Measurements from ENCODE around the gene CSTF1.

DNA sequence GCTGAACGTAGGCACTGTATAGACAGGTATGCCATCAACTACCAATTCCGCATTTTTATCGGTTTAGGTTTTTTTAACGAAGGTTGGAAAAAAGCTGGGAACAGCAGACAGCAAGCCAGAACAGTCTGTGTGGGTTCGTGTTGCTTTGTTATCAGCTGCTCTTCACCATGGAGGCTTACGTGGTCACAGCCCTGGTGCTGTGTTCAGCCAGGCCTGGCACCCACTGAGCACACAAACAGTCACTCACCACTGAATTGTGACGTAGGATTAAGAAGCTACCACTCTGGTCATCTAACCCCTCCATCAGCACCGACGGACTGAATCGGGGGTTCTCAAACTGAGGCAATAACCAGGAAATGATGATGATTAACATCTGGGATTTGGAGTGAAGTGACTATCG is 20.5 kb upstream of the CSTF1 start:
- TF ChIP-seq, protein P1, sequence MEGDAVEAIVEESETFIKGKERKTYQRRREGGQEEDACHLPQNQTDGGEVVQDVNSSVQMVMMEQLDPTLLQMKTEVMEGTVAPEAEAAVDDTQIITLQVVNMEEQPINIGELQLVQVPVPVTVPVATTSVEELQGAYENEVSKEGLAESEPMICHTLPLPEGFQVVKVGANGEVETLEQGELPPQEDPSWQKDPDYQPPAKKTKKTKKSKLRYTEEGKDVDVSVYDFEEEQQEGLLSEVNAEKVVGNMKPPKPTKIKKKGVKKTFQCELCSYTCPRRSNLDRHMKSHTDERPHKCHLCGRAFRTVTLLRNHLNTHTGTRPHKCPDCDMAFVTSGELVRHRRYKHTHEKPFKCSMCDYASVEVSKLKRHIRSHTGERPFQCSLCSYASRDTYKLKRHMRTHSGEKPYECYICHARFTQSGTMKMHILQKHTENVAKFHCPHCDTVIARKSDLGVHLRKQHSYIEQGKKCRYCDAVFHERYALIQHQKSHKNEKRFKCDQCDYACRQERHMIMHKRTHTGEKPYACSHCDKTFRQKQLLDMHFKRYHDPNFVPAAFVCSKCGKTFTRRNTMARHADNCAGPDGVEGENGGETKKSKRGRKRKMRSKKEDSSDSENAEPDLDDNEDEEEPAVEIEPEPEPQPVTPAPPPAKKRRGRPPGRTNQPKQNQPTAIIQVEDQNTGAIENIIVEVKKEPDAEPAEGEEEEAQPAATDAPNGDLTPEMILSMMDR (IDR thresholded peaks at IDR 0.05; ENCODE audit: control extremely low read depth in 1 of 3, insufficient read depth in 1 of 3, low read depth in 1 of 3, low read length in 3 of 3), result no peak
- no peak for TF ChIP-seq POLR2A (IDR thresholded peaks at IDR 0.05; ENCODE audit: control extremely low read depth in 1 of 2, low read depth in 2 of 2, low read length in 2 of 2)
- TF ChIP-seq JUND (IDR thresholded peaks at IDR 0.05; ENCODE audit: low read length), result no peak
- no peak for TF ChIP-seq PHF8 (conservative IDR thresholded peaks at IDR 0.05; ENCODE audit: low read depth, low read length)
- no peak for TF ChIP-seq CHD2 (IDR thresholded peaks at IDR 0.05; ENCODE audit: low read length)
- no peak for TF ChIP-seq MAFK (IDR thresholded peaks at IDR 0.05; ENCODE audit: low read depth, low read length)
- TF ChIP-seq EZH2 (IDR thresholded peaks at IDR 0.05; ENCODE audit: low read depth, low read length, severe bottlenecking), result no peak
- TF ChIP-seq RFX5 (IDR thresholded peaks at IDR 0.05; ENCODE audit: borderline replicate concordance, low read depth, low read length), result no peak
- no peak for TF ChIP-seq CEBPB (IDR thresholded peaks at IDR 0.05; ENCODE audit: low read depth, low read length)
- TF ChIP-seq, protein P2, sequence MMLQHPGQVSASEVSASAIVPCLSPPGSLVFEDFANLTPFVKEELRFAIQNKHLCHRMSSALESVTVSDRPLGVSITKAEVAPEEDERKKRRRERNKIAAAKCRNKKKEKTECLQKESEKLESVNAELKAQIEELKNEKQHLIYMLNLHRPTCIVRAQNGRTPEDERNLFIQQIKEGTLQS (IDR thresholded peaks at IDR 0.05; ENCODE audit: insufficient read depth, low read depth, low read length), result no peak
- TF ChIP-seq TAF7 (optimal IDR thresholded peaks at IDR 0.05; ENCODE audit: borderline replicate concordance, low read depth, low read length), result no peak
- TF ChIP-seq SP2 (IDR thresholded peaks at IDR 0.05; ENCODE audit: low read length), result no peak
- TF ChIP-seq CBX5 (IDR thresholded peaks at IDR 0.05; ENCODE audit: low read depth, low read length), result no peak
